Ovary (tissue), 3 donors: ENCODE data around the gene PRKG1.

Experiments
- EP300 ChIP-seq: sonication (generic); formaldehyde crosslinking; IDR thresholded peaks from one replicate; pipeline ENCODE4 v1.6.1; 2017; ENCODE audit warnings: antibody characterized with exemption
- POLR2A ChIP-seq: fragments of 450-650 bp; IDR thresholded peaks from one replicate; pipeline ENCODE4 v1.6.1; 2017; ENCODE audit warnings: antibody characterized with exemption, mild to moderate bottlenecking, moderate library complexity
- TF ChIP-seq, protein P1 (sequence below), 3 donors: fragments of 450-650 bp in 2 of 3; fragments of 200-600 bp in 1 of 3; IDR thresholded peaks; one replicate each; pipeline versions ENCODE4 v1.5.1 to v1.8.0; 2016 to 2022; ENCODE audit warnings: antibody characterized with exemption in 3 of 3, mild to moderate bottlenecking in 1 of 3
- donor health status: DM: no; HTN: no; CAD: no.

DNA sequence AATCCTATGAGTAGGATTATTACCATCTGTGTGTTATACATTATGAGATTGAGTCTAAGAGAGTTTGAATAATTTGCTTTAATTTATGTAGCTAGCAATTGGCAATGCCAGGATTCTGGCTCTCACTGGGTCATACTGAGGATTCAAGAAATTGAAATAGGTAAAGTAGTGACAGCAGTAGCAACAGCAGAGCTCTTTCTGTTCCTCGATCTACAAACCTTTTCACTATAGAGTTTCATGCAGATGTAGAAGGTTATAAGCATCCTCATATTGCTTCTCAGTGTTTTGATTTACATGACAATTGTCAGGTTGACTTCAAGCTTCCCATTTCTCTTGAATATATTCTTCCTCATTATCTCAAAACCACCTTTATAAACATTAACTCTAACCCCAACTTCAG lies 919.2 kb downstream of the PRKG1 start:
- TF ChIP-seq, protein P1, sequence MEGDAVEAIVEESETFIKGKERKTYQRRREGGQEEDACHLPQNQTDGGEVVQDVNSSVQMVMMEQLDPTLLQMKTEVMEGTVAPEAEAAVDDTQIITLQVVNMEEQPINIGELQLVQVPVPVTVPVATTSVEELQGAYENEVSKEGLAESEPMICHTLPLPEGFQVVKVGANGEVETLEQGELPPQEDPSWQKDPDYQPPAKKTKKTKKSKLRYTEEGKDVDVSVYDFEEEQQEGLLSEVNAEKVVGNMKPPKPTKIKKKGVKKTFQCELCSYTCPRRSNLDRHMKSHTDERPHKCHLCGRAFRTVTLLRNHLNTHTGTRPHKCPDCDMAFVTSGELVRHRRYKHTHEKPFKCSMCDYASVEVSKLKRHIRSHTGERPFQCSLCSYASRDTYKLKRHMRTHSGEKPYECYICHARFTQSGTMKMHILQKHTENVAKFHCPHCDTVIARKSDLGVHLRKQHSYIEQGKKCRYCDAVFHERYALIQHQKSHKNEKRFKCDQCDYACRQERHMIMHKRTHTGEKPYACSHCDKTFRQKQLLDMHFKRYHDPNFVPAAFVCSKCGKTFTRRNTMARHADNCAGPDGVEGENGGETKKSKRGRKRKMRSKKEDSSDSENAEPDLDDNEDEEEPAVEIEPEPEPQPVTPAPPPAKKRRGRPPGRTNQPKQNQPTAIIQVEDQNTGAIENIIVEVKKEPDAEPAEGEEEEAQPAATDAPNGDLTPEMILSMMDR (IDR thresholded peaks at IDR 0.05): no peak
- TF ChIP-seq EP300: no peak
- no peak for TF ChIP-seq POLR2A
